NCI-H1105 (cell line): ENCODE data around the gene RNF227.

Experiments
- DNase-seq: peaks from one replicate; lab custom pipeline; 2025; lab: John Stamatoyannopoulos, UW

The RNF227 gene

DNA sequence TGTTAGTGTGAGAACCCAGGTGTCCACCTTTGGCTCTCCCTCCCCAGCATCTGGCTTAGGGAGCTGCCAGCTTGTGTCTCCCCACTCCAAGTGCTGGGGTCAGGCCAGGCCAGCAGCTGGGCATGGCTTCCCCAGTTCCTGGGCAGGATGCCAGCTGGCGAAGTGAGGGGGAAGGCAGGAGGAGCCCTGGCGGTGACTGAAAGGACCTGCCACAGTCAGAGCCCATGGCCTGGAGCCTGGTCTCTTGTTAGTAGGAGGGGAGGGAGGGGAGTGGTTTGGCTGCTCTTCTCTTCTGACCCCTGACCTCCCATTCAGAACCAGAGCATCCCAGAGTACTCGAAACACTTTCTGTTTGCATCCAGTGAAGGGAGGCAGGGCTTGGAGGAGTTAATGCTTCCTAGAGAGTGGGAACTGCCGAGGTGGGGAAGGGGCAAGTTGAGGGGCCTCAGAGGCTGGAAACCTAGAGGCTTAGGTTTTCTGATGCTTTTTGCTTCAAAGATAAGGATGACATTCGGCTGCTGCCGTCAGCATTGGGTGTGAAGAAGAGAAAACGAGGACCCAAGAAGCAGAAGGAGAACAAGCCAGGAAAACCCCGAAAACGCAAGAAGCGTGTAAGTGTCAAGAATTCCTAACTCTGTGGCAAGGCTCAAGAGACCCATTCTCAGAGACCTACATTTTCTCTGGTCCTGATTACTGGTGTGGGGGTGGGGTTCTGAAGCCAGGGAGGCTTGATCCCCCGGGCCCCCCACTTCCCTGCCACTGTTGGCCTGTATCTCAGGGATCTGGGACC lies 26.7 kb downstream of the RNF227 start:
- peak; percentile 99 for DNase-seq

DNA sequence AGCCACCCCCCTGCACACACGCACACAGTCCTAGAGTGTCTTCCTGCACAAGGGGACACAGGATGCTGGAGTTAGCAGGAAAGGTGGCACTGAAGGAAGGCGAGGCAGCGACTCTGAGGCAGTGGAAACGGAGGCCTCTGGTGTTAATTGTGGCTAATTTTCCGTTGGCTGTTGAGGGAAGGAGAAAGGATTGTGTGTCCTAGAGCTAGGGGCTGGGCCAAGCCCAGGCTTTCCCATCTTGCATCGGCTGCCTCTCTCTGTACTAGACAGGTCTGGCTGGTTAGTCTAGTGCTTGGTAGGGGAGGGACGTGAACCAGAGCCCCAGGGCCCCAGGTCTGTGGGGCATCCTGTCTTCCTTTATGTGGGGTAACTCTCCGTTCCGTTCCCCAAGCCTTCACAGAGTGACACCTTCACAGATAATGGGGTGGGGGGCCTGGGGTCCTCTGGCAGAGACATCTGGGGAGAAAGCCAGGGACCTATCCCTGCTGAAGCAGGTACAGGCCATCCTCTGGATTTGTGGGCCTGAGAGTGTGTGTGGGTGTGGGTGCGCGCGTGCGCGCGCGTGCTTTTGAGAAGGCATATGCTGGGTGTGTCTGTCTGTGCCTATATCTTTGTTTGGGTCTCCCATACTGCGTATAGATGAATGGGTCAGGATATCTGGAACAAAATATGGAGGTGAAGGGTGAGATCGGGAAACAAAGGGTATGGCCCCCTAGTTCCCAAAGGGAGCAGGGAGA lies 27.7 kb downstream of the RNF227 start, which contains the start of gene CHD3:
Gene CHD3 (plus strand): TSS at position 606 of the 737 bp plus-strand sequence. CDS start 212 bp downstream, outside the sequence.
- DNase-seq: peak; percentile 49

DNA sequence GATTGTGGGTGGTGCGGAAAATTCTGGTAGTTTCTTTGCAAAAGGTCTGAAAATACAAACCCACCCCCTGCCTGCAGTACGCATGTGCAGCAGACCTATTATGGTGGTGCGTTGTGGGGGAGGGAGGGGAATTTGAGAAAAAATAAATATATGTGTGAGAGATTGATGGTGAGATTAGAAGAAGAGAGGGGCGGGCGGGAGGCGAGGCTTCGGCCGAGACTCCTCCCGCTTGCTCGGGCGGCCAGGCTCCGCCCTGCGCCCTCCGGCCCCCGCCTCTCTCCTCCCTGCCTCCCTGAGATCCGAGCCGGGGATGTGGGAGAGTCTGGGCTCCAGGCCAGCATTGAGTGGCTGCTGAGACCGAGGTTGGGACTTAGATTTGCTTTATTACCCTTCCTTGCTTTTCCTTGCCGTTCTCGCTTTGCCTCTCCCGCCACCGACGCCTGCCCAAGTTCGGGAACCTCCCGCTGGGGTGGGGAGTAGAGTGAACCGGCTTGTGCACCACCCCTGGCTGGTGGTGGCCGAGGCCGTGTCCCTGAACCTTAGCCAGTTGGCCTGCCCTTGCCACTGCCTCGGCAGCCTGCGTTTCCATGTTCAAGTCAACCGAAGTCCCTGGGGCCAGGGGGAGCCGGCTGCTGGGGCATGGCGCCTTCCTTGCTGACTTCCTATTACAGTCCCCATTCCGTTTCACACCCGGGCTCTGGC lies 28.5 kb downstream of the RNF227 start:
- peak; percentile 98 for DNase-seq

DNA sequence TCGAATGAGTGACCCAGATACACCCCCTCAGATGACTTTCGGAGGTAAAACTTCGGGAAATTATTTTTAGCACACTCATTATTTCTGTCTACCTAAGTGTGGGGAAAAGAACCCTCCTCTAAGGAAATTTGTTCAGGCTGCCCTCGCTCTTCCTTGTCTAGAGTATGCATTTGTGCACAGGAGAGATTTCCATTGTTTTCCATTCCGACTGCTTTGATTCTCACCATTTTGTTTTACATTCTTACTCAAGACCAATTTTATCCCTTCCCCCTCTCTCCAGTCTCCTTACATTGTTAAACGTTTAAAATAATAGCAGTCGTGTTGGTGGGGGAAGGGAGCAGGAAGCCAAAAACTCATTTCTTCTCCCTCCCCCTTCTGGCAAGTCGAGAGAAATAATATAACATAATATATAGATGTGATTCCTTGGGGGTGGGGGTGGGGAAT lies 29.0 kb downstream of the RNF227 start:
- DNase-seq: no peak

DNA sequence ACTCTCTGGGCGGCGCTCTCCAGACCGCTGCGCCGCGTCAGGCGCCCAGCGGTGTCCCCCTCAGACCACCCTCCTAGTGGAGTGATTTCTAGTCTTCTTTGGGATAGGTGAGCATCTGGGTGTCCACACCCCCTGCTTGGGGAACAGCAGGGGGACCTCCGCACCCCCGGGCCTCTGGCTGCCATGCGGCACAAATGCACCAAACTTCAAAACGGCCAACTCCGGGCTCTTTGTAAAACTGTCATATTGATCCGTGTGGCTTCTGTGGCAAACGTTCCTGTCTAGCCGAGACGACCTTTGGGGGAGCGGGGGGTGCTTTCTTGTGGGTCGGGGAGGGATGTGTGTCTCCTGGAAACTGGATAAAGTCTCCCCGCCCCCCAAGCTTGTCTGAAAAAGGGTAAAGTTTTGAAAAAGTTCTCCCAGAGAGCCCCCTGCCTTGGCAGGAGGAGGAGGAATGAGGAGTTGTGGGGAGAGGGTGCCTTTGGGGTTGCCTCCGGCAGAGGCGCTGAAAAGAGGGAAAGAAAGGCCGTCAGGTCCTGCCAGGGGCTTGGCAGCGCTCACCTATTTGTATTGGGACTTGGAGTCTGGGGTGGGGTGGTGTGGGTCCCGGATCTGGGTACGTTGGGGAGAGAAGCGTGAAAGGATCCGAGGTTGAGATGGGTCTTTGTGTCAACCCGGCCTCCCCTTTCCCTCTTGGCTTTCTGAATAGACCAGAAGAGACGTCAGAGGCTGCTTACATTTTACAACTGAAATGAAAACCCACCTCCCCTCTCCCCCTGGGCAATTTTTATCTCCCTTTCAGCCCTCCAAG lies 29.7 kb downstream of the RNF227 start:
- peak; percentile 48 for DNase-seq

DNA sequence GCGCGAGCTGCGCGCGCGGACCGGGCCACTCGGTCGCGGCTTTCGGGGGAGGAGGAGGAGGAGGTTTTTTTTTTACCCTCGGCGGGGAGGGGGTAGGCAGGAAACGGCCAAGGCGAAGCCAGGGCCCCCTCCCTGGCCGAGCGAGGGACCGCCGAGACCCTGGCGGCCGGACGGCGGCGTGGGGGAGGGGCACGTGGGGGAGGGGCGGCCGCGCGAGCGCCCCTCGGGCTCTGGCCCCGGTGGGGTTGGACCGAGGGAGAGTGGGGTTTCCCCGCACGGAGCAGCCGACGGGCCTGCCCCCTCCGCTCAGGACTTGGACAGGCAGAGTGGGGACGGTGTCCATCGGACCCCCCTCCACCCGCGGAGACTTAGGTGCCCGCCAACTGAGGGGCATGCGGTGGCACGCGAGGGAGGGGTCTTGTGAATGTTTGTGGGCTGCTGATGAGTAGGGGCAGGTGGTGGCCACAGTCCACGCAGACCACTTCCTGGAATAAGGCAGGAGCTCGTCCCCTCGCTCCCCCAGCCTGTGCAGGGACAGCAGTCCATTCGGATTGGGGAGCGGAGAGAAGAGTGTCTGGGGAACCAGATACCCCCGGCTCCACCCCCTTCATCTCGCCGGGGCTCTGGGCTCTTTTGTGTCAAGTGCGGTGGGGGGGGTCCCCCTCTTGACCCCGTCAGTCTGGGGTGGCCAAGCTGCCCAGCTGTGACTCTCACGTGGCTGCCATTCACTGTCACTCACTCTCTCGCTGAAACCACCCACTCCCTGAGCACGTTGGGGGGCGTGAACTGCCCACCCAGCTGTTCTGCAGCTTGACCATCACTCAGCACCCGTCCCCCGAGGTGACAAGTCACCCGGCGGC lies 30.5 kb downstream of the RNF227 start:
- peak; percentile 49 for DNase-seq

DNA sequence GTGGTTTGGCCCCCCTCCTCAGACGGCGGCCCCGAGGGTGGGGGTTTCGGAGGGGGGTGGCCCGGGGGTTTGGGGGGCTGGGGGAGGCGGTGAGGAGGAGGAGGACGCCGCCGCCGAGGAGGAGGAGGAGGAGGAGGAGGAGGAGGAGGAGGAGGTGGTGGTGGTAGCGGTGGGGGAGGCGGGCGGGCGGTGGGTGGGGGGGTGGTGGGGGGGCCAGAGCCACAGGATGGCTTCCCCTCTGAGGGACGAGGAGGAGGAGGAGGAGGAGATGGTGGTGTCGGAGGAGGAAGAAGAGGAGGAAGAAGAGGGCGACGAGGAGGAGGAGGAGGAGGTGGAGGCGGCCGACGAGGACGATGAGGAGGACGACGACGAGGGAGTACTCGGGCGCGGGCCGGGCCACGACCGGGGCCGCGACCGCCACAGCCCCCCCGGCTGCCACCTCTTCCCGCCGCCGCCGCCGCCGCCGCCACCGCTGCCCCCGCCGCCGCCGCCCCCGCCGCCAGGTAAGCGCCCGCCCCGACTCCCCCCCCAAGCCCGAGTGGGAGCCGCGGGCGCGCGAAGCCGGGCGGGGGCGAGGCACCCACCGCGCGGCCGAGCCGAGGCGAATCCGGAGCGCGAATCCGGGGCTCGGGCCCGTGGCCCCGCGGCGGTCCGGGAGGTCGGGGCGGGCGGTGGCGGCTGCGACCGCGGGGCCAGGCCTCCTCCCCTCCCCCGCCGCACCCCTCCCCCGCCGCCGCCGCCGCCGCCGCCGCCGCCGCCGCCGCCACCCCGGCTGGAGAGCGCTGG lies 31.3 kb downstream of the RNF227 start:
- DNase-seq: no peak

DNA sequence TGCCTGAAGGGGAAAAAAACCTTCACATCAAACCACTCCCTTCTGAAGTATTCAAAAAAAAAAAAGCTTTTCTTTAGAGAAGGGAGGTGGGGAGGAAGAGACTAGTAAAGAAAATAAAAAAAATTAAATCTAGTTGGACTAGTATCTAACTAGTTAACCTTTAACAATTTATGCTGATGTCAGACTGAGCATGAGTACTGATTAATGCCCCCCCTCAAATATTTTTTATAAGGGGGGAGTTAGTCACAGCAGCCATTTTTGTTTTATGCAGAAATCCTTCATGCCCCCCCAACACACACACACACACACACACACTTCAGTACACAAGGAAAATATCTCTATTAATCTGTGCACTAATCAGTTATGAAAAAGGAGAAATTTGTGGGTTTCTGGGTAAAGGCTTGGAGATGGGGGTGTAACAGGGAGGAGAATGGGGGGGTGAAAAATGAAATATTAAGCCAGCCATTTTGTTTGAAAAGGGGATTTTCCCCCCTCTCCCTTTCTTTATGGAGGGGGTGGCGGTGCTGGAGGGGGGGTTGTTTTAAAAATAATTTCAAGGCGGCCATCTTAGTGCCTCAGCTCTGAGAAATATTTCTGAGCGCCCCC lies 32.2 kb downstream of the RNF227 start:
- DNase-seq: peak; percentile 6

DNA sequence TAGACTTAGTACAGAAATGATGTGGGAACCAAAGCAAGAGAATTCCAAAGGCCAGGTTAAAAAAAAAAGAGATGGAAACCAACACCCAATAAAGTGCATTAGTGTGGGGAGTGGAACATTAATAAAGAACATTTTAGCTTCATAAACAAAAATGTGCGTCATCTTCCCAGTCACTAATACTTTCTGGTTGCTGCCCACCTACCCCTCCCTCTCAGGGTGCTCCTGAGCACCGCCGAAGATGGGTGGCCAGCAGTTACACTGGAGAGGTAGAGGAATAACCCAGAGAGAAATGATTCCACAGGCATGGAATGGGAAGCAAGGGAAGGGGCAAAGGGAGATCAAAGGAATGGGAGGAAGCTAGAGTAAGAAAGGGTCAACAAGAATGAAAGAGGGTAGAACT lies 33.5 kb downstream of the RNF227 start:
- DNase-seq: no peak

DNA sequence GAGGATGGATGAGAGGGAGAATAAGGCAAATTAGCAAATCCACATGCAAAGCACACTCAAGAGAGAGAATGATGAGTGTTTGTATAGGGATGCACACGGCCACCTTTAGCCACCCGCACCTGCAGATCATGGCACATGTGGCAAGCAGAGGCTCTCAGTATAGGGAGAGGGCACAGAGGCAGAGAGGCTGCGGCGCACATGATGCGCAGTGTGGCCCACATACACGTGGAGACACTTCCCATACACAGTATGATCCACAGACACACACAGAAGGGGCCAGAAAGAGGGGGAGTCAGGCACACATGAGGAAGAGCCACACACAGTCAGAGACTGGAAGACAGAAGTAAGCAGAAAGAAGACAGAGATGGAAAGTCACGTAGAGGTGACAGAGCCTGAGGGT lies 34.0 kb downstream of the RNF227 start:
- peak; percentile 81 for DNase-seq

DNA sequence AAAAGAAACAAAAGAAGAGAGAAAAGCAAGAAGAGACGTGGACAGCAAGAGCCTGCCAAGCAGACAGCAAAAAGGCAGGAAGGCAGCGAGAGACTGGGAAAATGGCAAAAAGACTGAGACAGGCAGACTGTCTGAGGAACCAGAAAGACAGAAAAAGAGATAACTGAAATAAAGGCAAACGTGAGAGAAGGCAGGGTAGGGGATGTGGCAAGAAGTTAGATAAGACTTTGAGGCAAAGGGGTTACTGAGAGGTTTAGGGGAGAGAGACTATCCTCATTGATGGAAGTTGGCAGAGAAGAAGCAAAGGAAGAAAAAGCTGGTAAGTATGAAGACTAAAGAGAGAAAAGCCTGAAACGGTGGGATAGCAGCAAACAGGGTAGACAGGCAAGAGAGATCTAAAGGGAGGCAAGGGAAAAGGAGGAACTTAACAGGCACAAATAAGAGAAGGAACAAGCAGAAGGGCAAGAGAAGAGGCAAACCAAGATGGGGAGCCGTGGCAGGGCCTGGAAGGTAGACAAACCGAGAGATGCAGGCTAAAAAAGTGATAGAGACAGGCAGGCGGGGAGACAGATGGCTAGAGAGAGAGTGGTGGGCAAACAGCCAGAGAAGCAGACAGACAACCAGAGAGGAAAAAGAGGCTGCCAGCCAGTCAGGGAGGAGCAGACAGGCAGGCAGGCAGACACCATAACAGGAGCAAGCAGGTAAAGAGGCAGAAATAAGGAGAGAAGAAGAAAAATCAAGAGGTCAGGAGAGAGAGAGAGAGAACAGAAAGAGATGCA lies 34.6 kb downstream of the RNF227 start:
- peak; percentile 81 for DNase-seq

DNA sequence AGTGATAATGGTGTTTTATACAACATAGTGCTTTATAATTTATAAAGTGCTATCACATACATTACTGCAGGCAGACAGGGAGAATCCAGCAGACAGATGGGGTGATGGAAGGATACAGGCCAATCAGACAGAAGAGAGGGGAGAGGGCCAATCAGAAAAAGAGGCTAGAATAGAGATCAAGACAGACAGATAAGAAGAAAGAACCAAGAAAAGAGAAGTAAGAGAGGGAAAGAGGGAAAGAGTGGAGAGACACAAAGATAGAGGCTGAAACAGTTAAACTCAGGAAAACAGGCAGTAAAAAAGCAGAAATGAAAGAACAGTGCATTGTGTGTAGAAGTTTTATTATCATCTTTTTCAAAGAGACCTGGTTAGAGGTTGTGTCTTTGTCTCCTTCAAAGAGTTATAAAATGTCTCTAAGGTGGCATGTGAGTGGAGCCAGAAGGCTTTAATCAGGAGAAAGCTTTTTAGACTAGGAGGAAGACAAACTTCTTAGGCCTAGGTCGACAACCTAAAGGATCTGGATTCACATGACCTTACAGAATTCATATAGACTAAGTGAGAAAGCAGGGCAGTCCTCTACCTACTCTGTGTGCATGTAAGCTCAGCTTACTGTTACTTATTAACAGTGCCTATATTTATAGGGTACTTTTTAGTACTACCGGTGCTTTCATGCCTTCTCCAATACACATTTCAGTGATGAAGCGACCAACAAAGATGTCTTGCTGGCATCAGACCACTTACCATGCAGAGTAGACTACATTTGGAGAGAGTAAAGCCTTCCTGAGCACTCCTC lies 35.8 kb downstream of the RNF227 start:
- DNase-seq: no peak

DNA sequence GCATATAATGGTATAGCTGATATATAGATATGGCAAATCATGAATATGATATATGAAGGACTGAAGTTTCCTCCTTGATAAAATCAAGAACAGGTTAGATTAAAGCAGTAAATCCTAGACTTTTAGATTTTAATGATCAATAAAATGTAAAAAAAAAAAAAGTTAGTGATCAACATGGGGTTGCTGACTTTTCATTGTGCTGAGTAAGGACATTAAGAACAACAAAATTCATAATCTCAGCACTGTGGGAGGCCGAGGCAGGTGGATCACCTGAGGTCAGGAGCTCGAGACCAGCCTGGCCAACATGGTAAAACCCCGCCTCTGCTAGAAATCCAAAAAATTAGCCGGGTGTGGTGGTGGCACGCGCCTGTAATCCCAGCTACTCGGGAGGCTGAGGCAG lies 37.9 kb downstream of the RNF227 start:
- no peak for DNase-seq

DNA sequence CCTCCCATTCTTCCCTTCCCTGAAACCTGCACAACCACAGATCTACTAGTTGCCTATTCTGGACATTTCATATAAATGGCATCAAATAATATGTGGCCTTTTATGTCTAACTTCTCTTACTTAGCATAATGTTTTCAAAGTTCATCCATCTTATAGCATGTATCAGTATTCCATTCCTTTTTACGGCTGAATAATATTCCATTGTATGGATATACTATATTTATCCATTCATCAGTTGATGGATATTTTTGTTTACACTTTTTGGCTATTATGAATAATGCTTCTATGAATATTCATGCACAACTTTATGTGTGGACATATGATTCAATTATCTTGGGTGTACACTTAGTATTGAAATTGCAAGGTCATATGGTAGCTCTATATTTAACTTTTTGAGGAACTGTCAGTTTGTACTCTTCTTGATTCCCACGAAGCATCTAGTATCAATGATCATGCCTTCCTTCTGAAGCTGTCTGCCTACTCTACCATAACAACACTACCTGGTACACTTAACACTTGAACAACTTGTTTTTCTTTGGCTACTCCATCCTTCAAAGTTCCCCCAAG lies 40.2 kb downstream of the RNF227 start:
- no peak for DNase-seq

DNA sequence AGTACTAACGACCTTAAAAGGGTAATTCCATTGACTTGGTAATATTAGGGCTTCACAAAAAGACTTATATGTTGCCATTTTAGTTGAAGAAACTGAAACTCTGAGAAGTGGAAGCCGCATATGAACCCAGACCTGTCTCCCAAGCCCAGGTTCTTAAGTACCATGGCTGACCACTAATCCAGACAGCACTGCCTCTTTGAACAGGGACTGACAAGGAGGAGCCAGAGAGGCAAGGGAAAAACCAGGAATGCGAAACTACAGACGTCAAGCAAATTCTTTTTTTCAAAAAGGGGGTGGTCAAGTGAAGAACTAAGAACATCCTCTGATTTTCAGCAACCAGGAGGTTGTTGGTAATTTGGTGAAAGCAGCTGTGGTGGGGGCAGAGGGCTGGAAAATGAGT lies 43.0 kb downstream of the RNF227 start:
- no peak for DNase-seq

DNA sequence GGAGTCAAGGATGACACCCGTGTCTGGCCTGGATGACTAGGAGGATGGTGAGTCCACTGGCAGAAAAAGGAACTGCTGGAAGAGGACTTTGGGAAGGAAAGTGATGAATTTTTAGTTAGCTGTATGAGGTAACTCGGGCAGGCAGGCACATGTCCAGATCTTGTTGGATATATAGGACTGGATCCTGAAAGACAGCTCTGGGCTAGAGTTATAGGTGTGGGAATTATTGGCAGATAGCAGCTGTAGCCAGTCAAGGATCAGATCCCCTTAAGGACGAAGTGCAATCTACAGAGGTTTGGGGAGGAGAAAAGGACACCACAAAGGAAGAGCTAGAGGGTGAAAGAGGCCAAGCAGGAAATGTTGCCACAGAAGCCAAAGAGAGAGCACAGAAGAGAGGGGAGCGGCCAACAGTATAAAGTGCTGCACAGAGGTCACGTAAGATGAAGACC lies 48.2 kb downstream of the RNF227 start:
- DNase-seq: no peak

DNA sequence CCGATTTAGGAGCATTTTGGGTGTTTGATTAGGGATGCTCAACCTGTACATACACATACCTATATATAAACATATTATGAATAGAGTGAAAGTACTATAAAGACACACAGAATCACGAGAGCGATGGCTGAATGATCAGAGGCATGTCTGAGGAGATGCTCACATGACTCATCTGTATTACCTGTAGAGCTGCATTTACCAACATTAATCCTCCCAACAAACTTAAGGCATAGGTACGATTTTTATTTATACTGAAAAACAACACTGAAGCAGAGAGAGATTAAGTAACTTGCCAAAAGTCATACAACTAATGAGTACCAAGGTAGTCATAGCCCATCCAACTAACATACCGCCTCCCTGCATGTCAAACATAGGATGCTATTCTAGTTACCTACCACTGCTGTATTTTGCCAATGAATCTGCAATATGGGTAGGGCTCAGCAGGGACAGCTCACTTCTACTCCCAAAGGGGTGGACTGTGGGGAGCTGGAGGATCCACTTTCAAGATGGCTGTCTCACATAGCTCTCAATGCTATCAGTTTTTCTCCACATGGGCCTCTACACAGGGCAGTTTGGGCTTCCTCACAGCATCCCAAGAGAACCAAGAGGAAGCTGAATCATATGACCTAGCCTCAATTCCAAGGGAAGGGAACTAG lies 51.0 kb downstream of the RNF227 start:
- no peak for DNase-seq
